IPS-11a (cell line): ENCODE results near the gene HECTD4.
"Not testable (repeated sequence)": the region's sequence is repeated elsewhere in the genome, so short reads cannot be mapped to it uniquely, and the experiment has no call there.

ENCODE experiments used
- H3K4me3 ChIP-seq: one replicate; pipeline ENCODE4 v1.5.1; 2013; ENCODE audit warnings: low read depth, low read length, control low read depth

HECTD4 gene

GRCh38 chr12:112126000-112126438, 256.2 kb downstream of the HECTD4 start:
- peak overlapping the region; percentile 91 for H3K4me3 ChIP-seq

DNA sequence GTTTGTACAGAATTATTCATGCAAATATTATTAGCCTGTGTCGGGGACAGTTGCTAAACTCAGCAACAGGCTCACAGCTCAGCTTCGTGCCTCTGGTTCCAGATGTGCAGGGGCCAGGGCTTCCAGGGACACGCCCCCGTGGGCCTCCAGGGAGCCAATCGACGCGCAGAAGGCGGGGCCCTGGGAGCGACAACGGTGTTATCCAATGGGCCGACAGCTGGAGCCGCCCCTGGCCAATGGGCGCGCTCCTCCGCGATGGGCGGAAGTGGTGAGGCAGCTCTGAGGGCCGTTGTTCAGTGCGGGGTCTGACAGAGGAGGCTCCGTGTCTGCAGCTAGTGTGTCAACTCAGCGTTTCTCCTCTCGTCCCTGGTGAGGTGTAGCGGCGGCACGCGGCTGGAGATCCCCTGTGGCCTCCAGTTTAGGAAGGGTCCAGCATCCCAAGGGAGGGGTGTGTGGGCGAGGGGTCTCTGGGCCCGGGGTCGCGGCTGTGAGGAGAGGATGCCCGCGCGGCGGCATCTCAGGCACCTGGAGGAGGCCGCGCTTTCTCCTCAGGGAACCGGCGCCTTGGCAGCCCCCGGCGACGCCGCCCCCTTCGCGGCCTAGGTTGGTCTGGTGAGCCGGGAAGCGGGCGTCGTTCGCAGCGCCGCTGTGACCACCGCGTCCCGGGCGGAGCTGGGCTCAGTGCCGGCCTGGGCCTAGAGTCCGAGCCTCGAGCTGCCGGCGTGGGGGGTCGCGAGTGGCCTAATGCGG, 256.8 kb downstream of the HECTD4 start, which contains the start of gene TRAFD1:
TRAFD1 (plus strand) TSS at position 311 of the 750 bp plus-strand sequence. CDS start 4,963 bp downstream, outside the sequence.
- peak within 1 kb of the TSS; percentile 91 for H3K4me3 ChIP-seq

DNA sequence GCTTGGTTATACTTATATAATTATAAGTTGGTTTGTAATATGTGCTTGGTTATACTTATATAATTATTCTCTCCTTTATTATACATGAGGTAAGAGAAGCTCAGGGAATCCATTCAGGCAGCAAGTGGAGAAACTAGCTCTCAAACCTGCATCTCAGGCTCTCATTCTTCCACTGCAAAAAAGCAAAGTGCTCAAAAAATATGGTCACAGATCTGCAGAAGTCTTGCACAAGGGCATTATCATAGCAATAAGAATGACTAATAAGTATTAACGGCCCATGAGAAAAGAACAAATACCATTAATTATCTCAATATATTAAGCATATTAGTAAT, 257.3 kb downstream of the HECTD4 start:
- H3K4me3 ChIP-seq, result no peak overlapping the region

- no peak overlapping the region for H3K4me3 ChIP-seq
These were observed 259.2 kb downstream of the HECTD4 start for GRCh38 chr12:112122823-112123690.

DNA sequence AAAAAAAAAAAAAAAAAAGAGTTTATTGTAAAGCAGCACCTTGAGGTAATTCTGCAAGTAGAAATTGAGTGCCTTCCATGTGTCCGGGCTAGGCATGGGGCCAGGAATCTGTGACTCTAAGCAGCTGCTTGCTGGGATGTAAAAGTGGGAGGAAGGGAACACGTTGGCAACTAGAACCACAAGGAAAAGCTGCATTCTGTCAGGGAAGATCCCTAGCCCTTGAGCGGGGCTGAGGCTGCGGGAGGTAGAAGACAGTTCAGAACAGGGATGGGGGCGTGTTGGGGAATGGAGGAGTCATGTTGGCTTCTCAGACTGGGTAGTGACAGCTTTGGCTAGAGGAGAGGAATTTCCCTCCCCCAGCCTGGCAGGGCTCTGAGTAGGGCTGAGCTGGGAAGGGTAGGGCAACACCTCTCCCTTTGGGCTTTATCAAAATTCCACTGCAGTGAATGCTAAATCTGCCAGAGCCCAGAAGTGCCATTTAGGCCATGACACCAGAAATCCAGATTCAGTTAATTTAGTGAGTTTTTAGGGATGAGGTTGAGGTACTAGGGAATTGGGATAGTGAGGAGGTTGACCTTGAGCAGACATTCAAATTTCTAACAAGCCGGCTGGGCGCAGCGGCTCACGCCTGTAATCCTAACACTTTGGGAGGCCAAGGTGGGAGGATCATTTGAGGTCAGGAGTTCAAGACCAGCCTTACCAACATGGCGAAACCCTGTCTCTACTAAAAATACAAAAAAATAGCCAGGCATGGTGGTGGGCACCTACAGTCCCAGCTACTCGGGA, 260.3 kb downstream of the HECTD4 start:
- no peak overlapping the region for H3K4me3 ChIP-seq

GRCh38 chr12:112117685-112118084, 264.5 kb downstream of the HECTD4 start:
- no peak overlapping the region for H3K4me3 ChIP-seq

- H3K4me3 ChIP-seq, result no peak overlapping the region
These were observed 265.8 kb downstream of the HECTD4 start for GRCh38 chr12:112116232-112117060.

DNA sequence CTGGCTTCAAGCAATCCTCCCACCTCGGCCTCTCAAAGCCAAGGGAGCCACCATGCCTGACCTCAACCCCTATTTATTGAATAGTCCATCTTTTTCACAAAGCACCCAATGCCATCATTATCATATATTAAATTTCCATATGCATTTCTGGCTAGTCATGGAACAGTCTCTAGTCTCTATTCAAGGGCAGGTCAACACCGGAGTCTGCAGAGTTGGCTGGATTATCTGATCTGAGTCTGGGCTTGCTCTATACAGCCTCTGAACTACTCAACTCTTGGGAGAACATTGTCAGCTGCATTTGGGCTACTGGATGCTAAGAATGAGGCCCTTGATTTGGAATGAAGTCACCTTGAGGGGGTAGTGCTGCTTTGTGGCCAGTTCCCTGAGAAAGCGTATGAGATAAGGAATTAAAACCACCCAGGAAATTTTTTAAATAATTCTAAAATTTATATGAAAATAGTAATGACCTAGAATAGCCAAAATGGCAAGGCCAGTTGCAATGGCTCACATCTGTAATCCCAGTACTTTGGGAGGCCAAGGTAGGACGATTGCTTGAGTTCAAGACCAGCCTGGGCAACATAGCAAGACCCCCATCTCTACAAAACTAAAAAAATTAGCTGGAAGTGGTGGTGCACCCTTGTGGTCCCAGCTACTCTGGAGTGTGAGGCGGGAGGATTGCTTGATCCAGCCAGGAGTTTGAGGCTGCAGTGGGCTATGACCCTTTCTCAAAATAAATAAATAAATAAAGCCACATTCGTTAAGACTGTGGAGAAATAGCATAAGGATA, 266.8 kb downstream of the HECTD4 start:
- no peak overlapping the region for H3K4me3 ChIP-seq

GRCh38 chr12:112112409-112113133, 269.7 kb downstream of the HECTD4 start:
- H3K4me3 ChIP-seq, result no peak overlapping the region

- H3K4me3 ChIP-seq, result no peak overlapping the region
These were observed 270.3 kb downstream of the HECTD4 start for GRCh38 chr12:112111931-112112330.

DNA sequence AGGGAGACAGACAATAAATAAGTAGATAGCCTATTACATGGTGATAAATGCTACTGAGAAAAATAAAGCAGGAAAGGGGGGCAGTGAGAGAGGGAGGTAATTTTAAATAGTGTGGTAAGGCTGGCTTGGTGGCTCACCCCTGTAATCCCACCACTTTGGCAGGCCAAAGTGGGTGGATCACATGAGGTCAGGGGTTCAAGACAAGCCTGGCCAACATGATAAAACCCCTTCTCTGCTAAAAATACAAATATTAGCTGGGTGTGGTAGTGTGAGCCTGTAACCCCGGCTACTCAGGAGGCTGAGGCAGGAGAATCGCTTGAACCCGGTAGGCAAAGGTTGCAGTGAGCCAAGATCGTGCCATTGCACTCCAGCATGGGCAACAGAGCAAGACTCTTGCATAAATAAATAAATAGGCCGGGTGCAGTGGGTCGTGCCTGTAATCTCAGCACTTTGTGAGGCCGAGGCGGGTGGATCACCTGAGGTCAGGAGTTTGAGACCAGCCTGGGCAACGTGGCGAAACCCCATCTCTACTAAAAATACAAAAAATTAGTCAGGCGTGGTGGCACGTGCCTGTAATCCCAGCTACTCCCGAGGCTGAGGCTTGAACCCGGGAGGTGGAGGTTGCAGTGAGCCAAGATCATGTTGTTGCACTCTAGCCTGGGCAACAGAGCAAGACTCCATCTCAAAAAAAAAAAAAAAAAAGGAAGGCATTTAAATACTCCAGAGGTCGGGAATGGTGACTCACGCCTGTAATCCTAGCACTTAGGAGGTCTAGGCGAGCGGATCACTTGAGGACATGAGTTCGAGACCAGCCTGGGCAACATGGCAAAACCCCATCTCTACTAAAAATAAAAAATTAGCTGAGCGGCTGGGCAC, 271.2 kb downstream of the HECTD4 start:
- not testable (repeated sequence) for H3K4me3 ChIP-seq
